Measurements from ENCODE around the gene ARPC1B. TPM values are rescaled to one million over a fixed set of nuclear protein-coding genes. Genes with fewer than 3 reads are reported as not detected.
A peak's percentile ranks its signal among the peaks of the same experiment; 100 is the strongest.

Gene ARPC1B
- 549 and 836 TPM in 2 replicates for polyA plus RNA-seq (2012; rRNA removed)
- 499 and 604 TPM in 2 replicates for polyA plus RNA-seq (2012; cell fraction: cytosol; rRNA removed)
- 368 and 467 TPM in 2 replicates for polyA plus RNA-seq (2012; cell fraction: nucleus; rRNA removed)

GRCh38 chr7:99374111-99375064 lies at the start of gene ARPC1B:
ARPC1B (plus strand) TSS chr7:99374730; CDS start chr7:99385715, 10,985 bp downstream.
- Histone ChIP-seq H3K4me2 (peak within 1 kb of the TSS; percentile 99), H3K4me1 (ENCODE audit: control insufficient read depth in 1 of 2, insufficient read depth in 2 of 2, low read depth in 1 of 2, low read length in 1 of 2) (peaks cover 3 to 17% of the 10 kb centered on the region in 2 experiments; a peak in 2 of 4 replicates), H3K4me3 (ENCODE audit: low read depth in 2 of 2, low read length in 1 of 2) (peak within 1 kb of the TSS; percentile 55 to 93), H3K9me3 (no peaks in the 10 kb centered on the region), H3F3A (replicated peaks; ENCODE audit: insufficient read depth) (peaks cover 37% of the 10 kb centered on the region), H3K27ac (ENCODE audit: low read depth in 2 of 2, low read length in 1 of 2) (peak within 1 kb of the TSS; percentile 12 to 45; a peak in 3 of 4 replicates), H3K79me2 (ENCODE audit: insufficient read depth) (peaks cover 49% of the 10 kb centered on the region), H4K20me1 (ENCODE audit: insufficient read depth) (peaks cover 36% of the 10 kb centered on the region), H3K9ac (peak within 1 kb of the TSS; percentile 81), H2AFZ (ENCODE audit: low read depth) (peak within 1 kb of the TSS; percentile 76; the same call in 1 of the 2 replicates), H3K36me3 (replicated peaks in 1 of 2; ENCODE audit: control insufficient read depth in 1 of 2, insufficient read depth in 2 of 2, low read length in 1 of 2) (peaks cover 0 to 28% of the 10 kb centered on the region in 2 experiments), H3K27me3 (ENCODE audit: insufficient read depth) (no peaks in the 10 kb centered on the region), H3K9me2 (no peaks in the 10 kb centered on the region)
- 4% methylated on average over 68 of the region's 95 CpGs for WGBS (ENCODE audit: low lambda C conversion rate)
- peak; percentile 99 for DNase-seq
- ChIA-PET CTCF (interaction anchor here (1.0 kb wide), 2 partner anchors 9 to 35 kb away, joined by 3 read pairs; partner anchors contain the start of gene BUD31), POLR2A (no interaction called here)
- TF ChIP-seq SMC3 (IDR thresholded peaks at IDR 0.05; ENCODE audit: low read depth, low read length) (no peak), FOXJ3 (CRISPR knock-in tag; IDR thresholded peaks at IDR 0.05) (no peak), EZH2phosphoT487 (IDR thresholded peaks at IDR 0.05; ENCODE audit: borderline replicate concordance, low read depth) (no peak), YY1 (IDR thresholded peaks at IDR 0.05; ENCODE audit: low read depth) (no peak), MXI1 (IDR thresholded peaks at IDR 0.05; ENCODE audit: low read depth, low read length) (peak; percentile 78; the same call in 1 of the 2 replicates), NRF1 (IDR thresholded peaks at IDR 0.05; ENCODE audit: low read depth, low read length) (no peak), RCOR1 (IDR thresholded peaks at IDR 0.05; ENCODE audit: low read length) (no peak), TCF12 (IDR thresholded peaks at IDR 0.05) (no peak), MEF2A (IDR thresholded peaks at IDR 0.05; ENCODE audit: borderline replicate concordance, low read depth) (no peak), NFIC (IDR thresholded peaks at IDR 0.05; ENCODE audit: borderline replicate concordance) (no peak), TEAD4 (IDR thresholded peaks at IDR 0.05; ENCODE audit: borderline replicate concordance, insufficient read depth) (no peak), RFX5 (IDR thresholded peaks at IDR 0.05; ENCODE audit: low read length) (no peak), FOSL2 (IDR thresholded peaks at IDR 0.05; ENCODE audit: borderline replicate concordance, low read depth) (no peak), GABPA (IDR thresholded peaks at IDR 0.05; ENCODE audit: low read depth) (no peak), CHD2 (IDR thresholded peaks at IDR 0.05; ENCODE audit: low read length, partially characterized antibody) (peak; percentile 95), SIN3A (IDR thresholded peaks at IDR 0.05; ENCODE audit: borderline replicate concordance, low read depth, low read length) (0 out of 2 replicates have a peak, but pooled peaks have one; percentile 16), FOXM1 (IDR thresholded peaks at IDR 0.05; ENCODE audit: low read depth) (no peak), USF1 (IDR thresholded peaks at IDR 0.05; ENCODE audit: borderline replicate concordance, low read depth) (no peak), MAX (IDR thresholded peaks at IDR 0.05; ENCODE audit: low read depth) (peak; percentile 42; the same call in 1 of the 2 replicates), TAF1 (IDR thresholded peaks at IDR 0.05; ENCODE audit: borderline replicate concordance, low read depth, low read length) (peak; percentile 74), RXRA (IDR thresholded peaks at IDR 0.05; ENCODE audit: borderline replicate concordance, low read depth) (no peak), EP300 (IDR thresholded peaks at IDR 0.05; ENCODE audit: borderline replicate concordance in 1 of 2, low read depth in 1 of 2, low read length in 1 of 2) (no peak), JUND (IDR thresholded peaks at IDR 0.05) (no peak), POLR2AphosphoS5 (IDR thresholded peaks at IDR 0.05; ENCODE audit: low read depth, low read length) (peak; percentile 77)
- TF ChIP-seq, protein P1, sequence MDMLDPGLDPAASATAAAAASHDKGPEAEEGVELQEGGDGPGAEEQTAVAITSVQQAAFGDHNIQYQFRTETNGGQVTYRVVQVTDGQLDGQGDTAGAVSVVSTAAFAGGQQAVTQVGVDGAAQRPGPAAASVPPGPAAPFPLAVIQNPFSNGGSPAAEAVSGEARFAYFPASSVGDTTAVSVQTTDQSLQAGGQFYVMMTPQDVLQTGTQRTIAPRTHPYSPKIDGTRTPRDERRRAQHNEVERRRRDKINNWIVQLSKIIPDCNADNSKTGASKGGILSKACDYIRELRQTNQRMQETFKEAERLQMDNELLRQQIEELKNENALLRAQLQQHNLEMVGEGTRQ (IDR thresholded peaks at IDR 0.05; ENCODE audit: borderline replicate concordance, low read depth, low read length), result no peak
- TF ChIP-seq, protein P2, sequence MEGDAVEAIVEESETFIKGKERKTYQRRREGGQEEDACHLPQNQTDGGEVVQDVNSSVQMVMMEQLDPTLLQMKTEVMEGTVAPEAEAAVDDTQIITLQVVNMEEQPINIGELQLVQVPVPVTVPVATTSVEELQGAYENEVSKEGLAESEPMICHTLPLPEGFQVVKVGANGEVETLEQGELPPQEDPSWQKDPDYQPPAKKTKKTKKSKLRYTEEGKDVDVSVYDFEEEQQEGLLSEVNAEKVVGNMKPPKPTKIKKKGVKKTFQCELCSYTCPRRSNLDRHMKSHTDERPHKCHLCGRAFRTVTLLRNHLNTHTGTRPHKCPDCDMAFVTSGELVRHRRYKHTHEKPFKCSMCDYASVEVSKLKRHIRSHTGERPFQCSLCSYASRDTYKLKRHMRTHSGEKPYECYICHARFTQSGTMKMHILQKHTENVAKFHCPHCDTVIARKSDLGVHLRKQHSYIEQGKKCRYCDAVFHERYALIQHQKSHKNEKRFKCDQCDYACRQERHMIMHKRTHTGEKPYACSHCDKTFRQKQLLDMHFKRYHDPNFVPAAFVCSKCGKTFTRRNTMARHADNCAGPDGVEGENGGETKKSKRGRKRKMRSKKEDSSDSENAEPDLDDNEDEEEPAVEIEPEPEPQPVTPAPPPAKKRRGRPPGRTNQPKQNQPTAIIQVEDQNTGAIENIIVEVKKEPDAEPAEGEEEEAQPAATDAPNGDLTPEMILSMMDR (IDR thresholded peaks at IDR 0.05), result no peak
- TF ChIP-seq, protein P3, sequence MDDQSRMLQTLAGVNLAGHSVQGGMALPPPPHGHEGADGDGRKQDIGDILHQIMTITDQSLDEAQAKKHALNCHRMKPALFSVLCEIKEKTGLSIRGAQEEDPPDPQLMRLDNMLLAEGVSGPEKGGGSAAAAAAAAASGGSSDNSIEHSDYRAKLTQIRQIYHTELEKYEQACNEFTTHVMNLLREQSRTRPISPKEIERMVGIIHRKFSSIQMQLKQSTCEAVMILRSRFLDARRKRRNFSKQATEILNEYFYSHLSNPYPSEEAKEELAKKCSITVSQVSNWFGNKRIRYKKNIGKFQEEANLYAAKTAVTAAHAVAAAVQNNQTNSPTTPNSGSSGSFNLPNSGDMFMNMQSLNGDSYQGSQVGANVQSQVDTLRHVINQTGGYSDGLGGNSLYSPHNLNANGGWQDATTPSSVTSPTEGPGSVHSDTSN (IDR thresholded peaks at IDR 0.05), result no peak

Data from SK-N-SH (cell line).